Measurements from ENCODE around the gene ZSWIM4. TPM values are rescaled to one million over a fixed set of nuclear protein-coding genes. Genes with fewer than 3 reads are reported as not detected.

The ZSWIM4 gene
- total and polyA plus RNA-seq, 2 experiments from 2014 or later = 5.4 to 42.3 TPM

GRCh38 chr19:13830741-13831536 lies 35.7 kb downstream of the ZSWIM4 start:
- peaks cover 14% of the 10 kb centered on the region; the same call in 1 of the 2 replicates for H3K4me1 ChIP-seq (ENCODE audit: insufficient read depth)
- H3K79me2 ChIP-seq (replicated peaks; ENCODE audit: insufficient read depth) = no peaks in the 10 kb centered on the region
- H4K20me1 ChIP-seq (replicated peaks; ENCODE audit: insufficient read depth) = peaks cover 4% of the 10 kb centered on the region
- no peaks in the 10 kb centered on the region for H3K9me2 ChIP-seq (ENCODE audit: insufficient read depth)
- Mint-ChIP-seq H3K4me3 (no peak overlapping the region), H3K27me3 (ENCODE audit: insufficient read depth, low read depth, poor library complexity) (peaks cover 13% of the 10 kb centered on the region), H3K36me3 (ENCODE audit: low read depth) (peaks cover 42% of the 10 kb centered on the region), H3K9me3 (no peaks in the 10 kb centered on the region; the same call in 2 of the 3 replicates), H3K4me1 (peaks cover 22% of the 10 kb centered on the region), H3K27ac (no peak overlapping the region)
- DNase-seq (ENCODE audit: low spot score) = no peak
- H3K27me3 ChIP-seq (ENCODE audit: insufficient read depth) = no peaks in the 10 kb centered on the region
- no peak overlapping the region for H3K4me3 ChIP-seq
- no peak overlapping the region for H3K4me2 ChIP-seq
- no peak for ATAC-seq
- peaks cover 3% of the 10 kb centered on the region; the same call in 1 of the 2 replicates for H3K36me3 ChIP-seq (ENCODE audit: insufficient read depth)
- TF ChIP-seq CTCF (conservative IDR thresholded peaks at IDR 0.05; ENCODE audit: low read depth in 2 of 2) (no peak), ZNF331 (CRISPR knock-in tag; IDR thresholded peaks at IDR 0.05; ENCODE audit: low read depth) (no peak), EZH2phosphoT487 (IDR thresholded peaks at IDR 0.05; ENCODE audit: unreplicated experiment) (no peak), REST (IDR thresholded peaks at IDR 0.05; ENCODE audit: unreplicated experiment) (no peak), CREB1 (CRISPR knock-in tag; IDR thresholded peaks at IDR 0.05; ENCODE audit: low read depth) (no peak), POLR2AphosphoS5 (IDR thresholded peaks at IDR 0.05; ENCODE audit: low read depth) (no peak), EZH2 (IDR thresholded peaks at IDR 0.05; ENCODE audit: low read depth, unreplicated experiment) (no peak), NANOG (IDR thresholded peaks at IDR 0.05; ENCODE audit: borderline replicate concordance) (no peak), ZNF462 (CRISPR knock-in tag; IDR thresholded peaks at IDR 0.05) (no peak), ETS1 (IDR thresholded peaks at IDR 0.05) (no peak), JUNB (IDR thresholded peaks at IDR 0.05; ENCODE audit: unreplicated experiment) (no peak), STAT1 (IDR thresholded peaks at IDR 0.05; ENCODE audit: unreplicated experiment) (no peak), ZNF114 (CRISPR knock-in tag; IDR thresholded peaks at IDR 0.05) (no peak)
- no peak overlapping the region for H3K27ac ChIP-seq (ENCODE audit: low read depth)
- H2AFZ ChIP-seq = no peak overlapping the region
- peaks cover 20% of the 10 kb centered on the region; the same call in 1 of the 2 replicates for H3F3A ChIP-seq (replicated peaks; ENCODE audit: low read depth)

Measured in GM23338 (cell line).